ENCODE results near the gene CASTOR1. TPM values are rescaled to one million over a fixed set of nuclear protein-coding genes. Genes with fewer than 3 reads are reported as not detected.
A peak's percentile ranks its signal among the peaks of the same experiment; 100 is the strongest.

Gene CASTOR1
- total RNA-seq, 1 donor from 2014 or later, result 55.9 TPM

- intact Hi-C loops (cut with DNase I), result no loop called here
- H3K27me3 ChIP-seq, result no peaks in the 10 kb centered on the region
Measured at GRCh38 chr22:30334646-30335045, 45.3 kb upstream of the CASTOR1 start.

DNA sequence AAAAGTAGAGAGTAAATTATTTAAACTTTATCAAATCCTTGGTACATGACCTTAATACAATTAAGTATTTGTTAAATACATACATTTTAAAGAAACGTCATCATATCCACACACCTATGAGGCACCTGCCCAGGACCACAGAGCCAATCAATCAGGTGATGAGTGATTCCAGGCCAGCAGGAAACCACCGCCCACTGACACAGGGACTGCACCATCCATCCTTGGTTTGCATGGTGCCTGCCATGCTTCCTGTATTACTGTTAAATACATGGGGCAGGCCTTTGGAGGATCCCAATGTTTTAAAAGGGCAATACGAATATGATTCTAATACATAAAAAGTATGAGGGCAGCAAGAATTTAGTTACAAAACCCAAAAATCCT is 44.4 kb upstream of the CASTOR1 start:
- H3K4me3 ChIP-seq, result no peak overlapping the region
- no peak overlapping the region for H3K27ac ChIP-seq
- H3K9me3 ChIP-seq, result no peaks in the 10 kb centered on the region
- intact Hi-C loops (cut with DNase I), result no loop called here
- no peaks in the 10 kb centered on the region for H3K4me1 ChIP-seq
- DNase-seq (ENCODE audit: low spot score in 2 of 2), result no peak
- TF ChIP-seq, protein P1, sequence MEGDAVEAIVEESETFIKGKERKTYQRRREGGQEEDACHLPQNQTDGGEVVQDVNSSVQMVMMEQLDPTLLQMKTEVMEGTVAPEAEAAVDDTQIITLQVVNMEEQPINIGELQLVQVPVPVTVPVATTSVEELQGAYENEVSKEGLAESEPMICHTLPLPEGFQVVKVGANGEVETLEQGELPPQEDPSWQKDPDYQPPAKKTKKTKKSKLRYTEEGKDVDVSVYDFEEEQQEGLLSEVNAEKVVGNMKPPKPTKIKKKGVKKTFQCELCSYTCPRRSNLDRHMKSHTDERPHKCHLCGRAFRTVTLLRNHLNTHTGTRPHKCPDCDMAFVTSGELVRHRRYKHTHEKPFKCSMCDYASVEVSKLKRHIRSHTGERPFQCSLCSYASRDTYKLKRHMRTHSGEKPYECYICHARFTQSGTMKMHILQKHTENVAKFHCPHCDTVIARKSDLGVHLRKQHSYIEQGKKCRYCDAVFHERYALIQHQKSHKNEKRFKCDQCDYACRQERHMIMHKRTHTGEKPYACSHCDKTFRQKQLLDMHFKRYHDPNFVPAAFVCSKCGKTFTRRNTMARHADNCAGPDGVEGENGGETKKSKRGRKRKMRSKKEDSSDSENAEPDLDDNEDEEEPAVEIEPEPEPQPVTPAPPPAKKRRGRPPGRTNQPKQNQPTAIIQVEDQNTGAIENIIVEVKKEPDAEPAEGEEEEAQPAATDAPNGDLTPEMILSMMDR (IDR thresholded peaks at IDR 0.05), result no peak
- no peaks in the 10 kb centered on the region for H3K27me3 ChIP-seq
- peaks cover 59 to 77% of the 10 kb centered on the region in 2 donors for H3K36me3 ChIP-seq

More at GRCh38 chr22:30334646-30335045, 45.3 kb upstream of the CASTOR1 start:
- Histone ChIP-seq H3K9me3 (no peaks in the 10 kb centered on the region), H3K27ac (no peak overlapping the region), H3K36me3 (peaks cover 68 to 87% of the 10 kb centered on the region in 2 donors), H3K4me1 (no peaks in the 10 kb centered on the region), H3K4me3 (no peak overlapping the region)
- no peak for DNase-seq (ENCODE audit: low spot score in 2 of 2)
- TF ChIP-seq, protein P1 (IDR thresholded peaks at IDR 0.05), result no peak

DNA sequence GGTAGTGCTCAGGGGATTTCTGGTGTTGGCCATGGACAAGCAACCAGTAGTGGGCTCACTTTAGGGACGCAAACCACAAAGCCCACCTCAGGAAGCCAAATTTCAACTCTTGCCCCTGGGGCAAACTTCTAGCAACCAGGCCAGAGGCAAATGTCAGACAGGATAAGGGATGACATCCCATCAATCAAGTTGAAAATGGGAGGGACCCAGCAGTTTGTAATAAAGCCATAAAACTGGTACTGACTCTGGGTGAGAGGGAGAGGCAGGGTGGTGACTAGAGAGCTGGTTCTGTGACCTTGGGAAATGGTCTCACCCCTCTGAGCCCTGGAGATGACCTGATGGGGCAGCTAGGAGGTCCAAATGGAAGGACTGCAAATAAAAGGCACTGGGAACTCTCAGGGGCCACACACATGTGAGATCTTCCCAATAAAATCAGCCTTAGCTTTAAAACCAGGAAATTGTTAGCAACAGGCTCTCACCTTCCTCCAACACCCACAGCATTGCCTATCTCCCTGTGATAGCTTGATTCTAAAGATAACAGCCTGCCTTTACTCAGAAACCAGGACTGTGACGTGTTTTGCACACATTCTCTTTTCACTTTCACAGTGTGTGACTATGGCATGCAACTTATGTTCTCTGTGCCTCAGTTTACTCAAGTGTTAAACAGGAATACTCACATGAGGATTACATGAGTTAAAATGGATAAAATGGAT is 43.8 kb upstream of the CASTOR1 start:
- peaks cover 53 to 72% of the 10 kb centered on the region in 2 donors for H3K36me3 ChIP-seq
- intact Hi-C loops (cut with DNase I), result no loop called here

GRCh38 chr22:30332551-30332950 is 43.2 kb upstream of the CASTOR1 start:
- Histone ChIP-seq H3K27ac (no peak overlapping the region), H3K36me3 (peaks cover 47 to 66% of the 10 kb centered on the region in 2 donors)
- DNase-seq (ENCODE audit: low spot score in 2 of 2), result no peak

More for the DNA sequence above, 43.8 kb upstream of the CASTOR1 start:
- Histone ChIP-seq H3K27ac (no peak overlapping the region), H3K4me3 (no peak overlapping the region), H3K9me3 (no peaks in the 10 kb centered on the region), H3K4me1 (no peaks in the 10 kb centered on the region), H3K27me3 (no peaks in the 10 kb centered on the region)
- DNase-seq (ENCODE audit: low spot score in 2 of 2), result no peak
- TF ChIP-seq, protein P1 (IDR thresholded peaks at IDR 0.05), result no peak

DNA sequence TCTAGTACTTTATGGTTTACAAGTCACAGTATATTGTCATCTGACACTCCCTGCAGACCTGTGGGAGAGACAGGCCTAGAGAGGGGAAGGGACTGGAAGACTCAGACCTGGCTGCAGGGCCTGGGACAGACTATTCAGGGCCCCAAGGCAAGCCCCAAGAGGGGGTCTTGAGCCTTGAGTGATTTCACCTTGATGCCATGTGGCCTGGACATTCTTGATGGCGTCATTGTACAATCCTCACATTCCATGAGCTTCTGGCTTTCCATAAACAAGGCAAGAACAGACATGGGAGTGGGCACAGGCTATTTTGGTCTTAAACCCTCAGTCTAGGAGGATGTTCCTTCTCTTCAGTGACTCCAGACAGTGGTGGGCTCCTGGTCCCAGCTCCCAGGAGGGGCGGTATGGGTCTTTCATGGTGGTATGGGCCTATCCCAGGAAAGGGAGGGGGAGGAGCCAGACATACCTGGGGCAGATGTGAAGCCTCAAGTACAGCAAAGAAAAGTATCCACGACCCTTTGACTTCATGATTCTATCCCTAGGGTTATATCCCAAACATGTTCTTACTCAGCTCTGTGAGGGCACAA is 39.3 kb upstream of the CASTOR1 start:
- H3K4me3 ChIP-seq, result no peak overlapping the region
- no peaks in the 10 kb centered on the region for H3K9me3 ChIP-seq
- DNase-seq (ENCODE audit: low spot score in 2 of 2), result no peak
- H3K36me3 ChIP-seq, result peaks cover 9 to 26% of the 10 kb centered on the region in 2 donors
- intact Hi-C loops (cut with DNase I), result loop anchor here (2.0 to 5.0 kb wide), 2 partner anchors 58 to 726 kb away; partner anchors contain the start of genes NF2 and RNF215
- peak overlapping the region in 1 of 2 donors; percentile 28 for H3K27ac ChIP-seq
- TF ChIP-seq, protein P1 (IDR thresholded peaks at IDR 0.05), result no peak
- peaks cover 4 to 26% of the 10 kb centered on the region in 2 donors for H3K4me1 ChIP-seq
- no peaks in the 10 kb centered on the region for H3K27me3 ChIP-seq

More at GRCh38 chr22:30332551-30332950, 43.2 kb upstream of the CASTOR1 start:
- no peaks in the 10 kb centered on the region for H3K27me3 ChIP-seq
- no peak overlapping the region for H3K4me3 ChIP-seq
- no peaks in the 10 kb centered on the region for H3K9me3 ChIP-seq
- TF ChIP-seq, protein P1 (IDR thresholded peaks at IDR 0.05), result no peak
- H3K4me1 ChIP-seq, result no peaks in the 10 kb centered on the region
- intact Hi-C loops (cut with DNase I), result no loop called here
